SU-DHL-6 (cell line): ENCODE data around the gene SRSF7.

Experiments used
- EZH2phosphoT487 ChIP-seq: fragments of 200-600 bp; sonication (generic), shearing (Covaris generic); conservative IDR thresholded peaks from 2 replicates; pipeline ENCODE4 v1.6.1; 2018; ENCODE audit warnings: mild to moderate bottlenecking, antibody characterized with exemption, low read length, moderate library complexity, mixed read lengths
- TF ChIP-seq, protein P1 (sequence below): fragments of 200-600 bp; sonication (generic); IDR thresholded peaks from one replicate; pipeline ENCODE4 v1.5.1; 2017; ENCODE audit warnings: antibody characterized with exemption, mild to moderate bottlenecking, low read length, moderate library complexity; ENCODE audit not compliant: insufficient read depth, poor library complexity, severe bottlenecking

GRCh38 chr2:38734299-38735058 is 16.7 kb downstream of the SRSF7 start:
- TF ChIP-seq, protein P1, sequence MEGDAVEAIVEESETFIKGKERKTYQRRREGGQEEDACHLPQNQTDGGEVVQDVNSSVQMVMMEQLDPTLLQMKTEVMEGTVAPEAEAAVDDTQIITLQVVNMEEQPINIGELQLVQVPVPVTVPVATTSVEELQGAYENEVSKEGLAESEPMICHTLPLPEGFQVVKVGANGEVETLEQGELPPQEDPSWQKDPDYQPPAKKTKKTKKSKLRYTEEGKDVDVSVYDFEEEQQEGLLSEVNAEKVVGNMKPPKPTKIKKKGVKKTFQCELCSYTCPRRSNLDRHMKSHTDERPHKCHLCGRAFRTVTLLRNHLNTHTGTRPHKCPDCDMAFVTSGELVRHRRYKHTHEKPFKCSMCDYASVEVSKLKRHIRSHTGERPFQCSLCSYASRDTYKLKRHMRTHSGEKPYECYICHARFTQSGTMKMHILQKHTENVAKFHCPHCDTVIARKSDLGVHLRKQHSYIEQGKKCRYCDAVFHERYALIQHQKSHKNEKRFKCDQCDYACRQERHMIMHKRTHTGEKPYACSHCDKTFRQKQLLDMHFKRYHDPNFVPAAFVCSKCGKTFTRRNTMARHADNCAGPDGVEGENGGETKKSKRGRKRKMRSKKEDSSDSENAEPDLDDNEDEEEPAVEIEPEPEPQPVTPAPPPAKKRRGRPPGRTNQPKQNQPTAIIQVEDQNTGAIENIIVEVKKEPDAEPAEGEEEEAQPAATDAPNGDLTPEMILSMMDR: no peak
- no peak for TF ChIP-seq EZH2phosphoT487
